Measurements from ENCODE around the gene KCTD15.
"Not testable (repeated sequence)": the region's sequence is repeated elsewhere in the genome, so short reads cannot be mapped to it uniquely, and the experiment has no call there.

KCTD15 gene

GRCh38 chr19:33814181-33815165, 17.8 kb downstream of the KCTD15 start:
- DNase-seq (ENCODE audit: low spot score) = no peak

DNA sequence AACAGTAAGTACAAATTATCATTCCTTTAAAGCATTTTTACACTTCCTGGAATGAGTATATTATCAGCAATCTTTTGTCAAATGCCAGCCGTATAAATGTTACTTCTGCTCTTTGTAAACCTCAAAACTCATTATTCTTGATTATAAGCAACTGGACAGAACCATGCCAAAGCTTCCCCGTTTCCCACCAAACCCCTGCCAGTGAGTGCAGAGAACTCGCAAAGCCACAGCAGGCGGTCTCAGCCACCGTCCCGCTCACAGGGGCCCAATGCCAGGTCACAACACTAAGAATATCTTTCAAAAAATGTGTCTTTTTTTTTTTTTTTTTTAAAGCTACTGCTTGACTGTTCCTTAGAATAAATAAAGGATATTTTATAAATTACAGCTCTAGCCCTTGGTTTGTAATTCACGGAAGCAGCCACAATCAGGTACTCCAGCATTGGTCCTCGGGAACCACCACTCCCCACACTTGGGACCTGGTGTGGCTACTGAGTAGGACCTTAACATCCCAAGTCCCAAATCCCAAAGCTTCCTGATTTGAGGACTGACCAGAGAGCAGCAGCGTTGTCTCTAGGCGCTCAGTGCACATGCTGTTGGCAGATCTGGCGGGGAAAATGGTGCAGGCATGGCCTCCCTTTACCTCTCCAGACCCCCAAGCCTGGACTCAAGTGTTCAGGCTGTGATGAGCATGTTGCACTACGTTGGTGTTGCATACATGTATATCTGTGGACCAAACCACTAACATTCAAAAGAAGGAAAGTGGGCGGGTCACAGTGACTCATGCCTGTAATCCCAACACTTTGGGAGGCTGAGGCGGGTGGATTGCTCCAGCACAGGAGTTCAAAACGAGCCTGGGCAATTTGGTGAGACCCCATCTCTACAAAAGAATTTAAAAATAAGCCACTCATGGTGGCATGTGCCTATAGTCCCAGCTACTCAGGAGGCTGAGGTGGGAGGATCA, 19.0 kb downstream of the KCTD15 start:
- DNase-seq (ENCODE audit: low spot score) = no peak

- no peak for DNase-seq (ENCODE audit: low spot score)
These were observed 21.7 kb downstream of the KCTD15 start for GRCh38 chr19:33818411-33818810.

- DNase-seq (ENCODE audit: low spot score) = not testable (repeated sequence)
These were observed 22.4 kb downstream of the KCTD15 start for GRCh38 chr19:33819078-33819477.

- peak; percentile 1 for DNase-seq (ENCODE audit: low spot score)
These were observed 22.8 kb downstream of the KCTD15 start for GRCh38 chr19:33819506-33819879.

DNA sequence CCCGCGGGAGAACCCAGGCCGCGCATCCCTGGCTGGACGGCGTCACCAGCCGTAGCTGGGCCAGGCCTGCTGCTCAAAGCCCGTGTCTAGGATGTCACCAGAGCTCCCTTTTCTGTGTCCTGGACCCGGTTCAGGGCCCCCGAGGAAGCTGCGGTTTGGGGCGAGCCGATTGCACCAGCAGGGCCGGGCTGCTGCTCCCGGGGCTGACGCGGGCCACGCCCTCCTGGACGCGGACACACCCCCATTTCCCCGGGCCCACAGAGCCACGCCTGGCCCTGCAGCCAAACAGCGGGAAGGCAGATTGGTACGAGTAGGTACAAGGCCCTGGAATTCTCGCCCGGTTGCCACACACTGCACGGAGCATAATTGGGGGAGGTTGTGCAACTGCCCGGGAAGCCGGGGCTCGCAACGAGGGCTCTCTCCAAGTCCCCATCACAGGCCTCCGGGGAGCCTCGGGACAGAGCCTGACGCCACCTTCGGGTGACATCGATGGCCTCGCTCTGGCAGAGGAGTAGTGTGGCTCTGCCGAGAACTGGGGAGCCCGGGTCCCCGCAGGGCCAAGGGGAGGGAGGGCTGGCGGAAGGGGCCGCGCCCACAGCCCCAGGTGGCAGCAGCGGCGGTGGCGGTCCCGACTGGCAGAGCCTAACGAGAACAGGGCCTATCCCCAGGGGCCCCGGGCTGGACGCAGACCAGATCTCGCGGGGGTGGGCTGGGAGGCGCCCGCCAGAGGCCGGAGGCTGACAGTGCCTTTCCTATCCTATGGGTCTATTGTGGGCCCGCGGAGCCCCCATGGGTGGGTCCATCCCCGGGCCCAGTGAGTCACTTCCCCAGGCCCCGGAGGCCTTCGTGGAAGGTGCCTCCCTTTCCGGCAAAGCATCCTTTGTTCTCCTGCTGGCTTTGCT, 23.5 kb downstream of the KCTD15 start:
- peak; percentile 92 for DNase-seq (ENCODE audit: low spot score)

GRCh38 chr19:33821871-33822270, 25.2 kb downstream of the KCTD15 start:
- peak; percentile 4 for DNase-seq (ENCODE audit: low spot score)

- DNase-seq (ENCODE audit: low spot score) = no peak
These were observed 26.7 kb downstream of the KCTD15 start for GRCh38 chr19:33823341-33823740.

GRCh38 chr19:33825556-33825955, 28.9 kb downstream of the KCTD15 start:
- DNase-seq (ENCODE audit: low spot score) = no peak

- DNase-seq (ENCODE audit: low spot score) = no peak
These were observed 29.9 kb downstream of the KCTD15 start for GRCh38 chr19:33826521-33826920.

DNA sequence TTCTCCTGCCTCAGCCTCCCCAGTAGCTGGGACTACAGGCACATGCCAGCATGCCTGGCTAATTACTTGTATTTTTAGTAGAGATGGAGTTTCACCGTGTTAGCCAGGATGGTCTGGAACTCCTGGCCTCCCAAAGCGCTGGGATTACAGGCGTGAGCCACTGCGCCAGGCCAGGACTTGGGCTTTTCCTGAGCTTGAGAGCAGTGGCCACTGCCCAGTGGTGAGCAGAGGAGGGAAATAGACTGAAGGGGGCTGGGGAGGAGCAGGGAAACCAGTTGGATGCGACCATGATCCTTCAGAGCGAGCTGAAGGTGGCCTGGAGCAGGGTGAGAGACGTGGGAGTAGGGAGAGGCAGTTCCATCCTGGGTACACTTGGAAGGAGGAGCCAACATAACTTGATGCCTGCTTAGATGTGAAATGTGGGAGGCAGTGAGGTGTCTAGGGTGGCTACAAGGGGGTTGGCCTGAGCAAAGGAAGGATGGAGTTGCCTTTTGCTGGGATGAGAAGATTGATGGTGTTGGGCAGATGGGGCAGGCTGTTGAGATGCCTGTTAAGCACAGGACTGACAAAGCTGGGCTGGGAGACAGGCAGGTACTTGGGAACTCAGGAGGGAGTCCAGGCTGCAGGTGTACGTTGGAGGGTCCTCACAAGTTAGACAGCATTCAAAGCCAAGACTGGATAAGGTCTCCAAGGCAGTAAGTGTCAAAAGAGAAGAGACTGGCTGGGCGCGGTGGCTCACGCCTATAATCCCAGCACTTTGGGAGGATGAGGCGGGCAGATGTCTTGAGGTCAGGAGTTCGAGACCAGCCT, 31.8 kb downstream of the KCTD15 start:
- no peak for DNase-seq (ENCODE audit: low spot score)

DNA sequence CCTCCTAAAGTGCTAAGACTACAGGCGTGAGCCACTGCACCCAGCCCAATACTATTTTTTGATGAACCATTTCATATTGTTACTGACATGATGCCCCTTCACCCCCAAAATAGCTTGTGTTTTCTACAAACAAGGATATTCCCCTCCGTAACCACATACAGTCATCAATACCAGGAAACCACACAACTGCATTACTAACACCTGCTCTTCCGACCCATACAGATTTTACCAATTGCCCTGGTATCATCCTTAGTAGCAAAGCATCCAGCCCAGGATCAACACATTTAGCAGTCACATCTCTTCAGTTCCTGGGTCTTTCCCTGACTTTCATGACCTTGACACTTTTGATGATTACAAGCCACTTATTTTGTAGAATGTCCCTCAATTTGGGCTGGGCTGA, 33.6 kb downstream of the KCTD15 start:
- DNase-seq (ENCODE audit: low spot score) = no peak

DNA sequence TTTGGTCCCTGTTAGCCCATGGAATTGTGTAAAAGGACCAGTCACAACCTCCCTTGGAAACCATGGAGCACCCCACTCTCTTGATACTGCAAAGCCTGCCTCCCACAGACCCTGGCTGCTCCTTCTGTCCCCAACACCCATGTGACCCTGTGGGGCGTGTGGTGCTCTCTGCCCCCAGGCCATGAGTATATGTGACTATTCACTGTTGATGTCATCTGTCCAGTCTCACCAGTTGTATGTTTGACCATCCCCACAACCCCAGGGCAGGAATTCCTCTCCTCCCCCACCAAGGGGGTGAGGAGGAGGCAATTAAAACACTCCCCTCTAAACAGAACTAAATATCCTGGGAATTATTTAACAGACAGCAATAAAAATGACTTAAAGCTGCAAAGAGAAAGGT, 35.2 kb downstream of the KCTD15 start:
- no peak for DNase-seq (ENCODE audit: low spot score)

- no peak for DNase-seq (ENCODE audit: low spot score)
These were observed 36.0 kb downstream of the KCTD15 start for GRCh38 chr19:33832633-33833032.

- DNase-seq (ENCODE audit: low spot score) = no peak
These were observed 43.7 kb downstream of the KCTD15 start for GRCh38 chr19:33840382-33840781.

DNA sequence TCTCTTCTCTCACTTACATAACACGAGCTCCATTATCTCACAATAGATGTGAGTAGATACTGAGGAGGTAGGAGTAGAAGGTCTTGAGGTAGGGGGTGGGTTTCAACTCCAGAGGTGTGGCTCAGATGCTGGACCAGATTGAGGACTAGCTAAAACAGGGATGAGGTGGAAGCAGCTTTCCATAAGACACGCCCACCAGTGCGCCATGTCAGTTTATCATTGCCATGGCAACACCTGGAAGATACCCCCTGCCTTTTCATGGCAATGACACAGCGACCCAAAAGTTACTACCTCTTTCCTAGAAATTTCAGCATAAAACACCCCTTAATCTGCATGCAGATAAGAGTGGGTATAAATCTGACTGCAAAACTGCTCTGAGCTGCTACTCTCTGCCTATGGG, 44.1 kb downstream of the KCTD15 start:
- DNase-seq (ENCODE audit: low spot score) = no peak

DNA sequence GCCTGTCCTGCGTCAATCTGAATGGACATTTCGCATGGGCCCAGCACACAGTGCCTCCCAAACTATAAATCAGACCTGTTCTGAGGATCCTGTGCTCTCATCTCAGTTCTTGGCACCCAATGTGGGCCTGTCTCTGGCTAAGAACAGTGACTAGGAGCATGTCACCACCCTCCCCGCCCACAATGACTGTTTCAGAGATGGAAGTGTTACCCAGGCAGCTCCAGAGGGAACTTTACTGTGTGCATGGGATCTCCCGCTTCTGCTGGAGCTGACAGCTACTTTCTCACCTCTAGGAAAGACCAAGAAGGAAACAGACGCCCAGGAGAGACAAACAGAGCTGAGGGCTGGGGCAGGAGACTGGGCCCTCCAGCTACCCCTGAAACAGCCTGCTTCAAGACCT, 45.0 kb downstream of the KCTD15 start:
- no peak for DNase-seq (ENCODE audit: low spot score)

DNA sequence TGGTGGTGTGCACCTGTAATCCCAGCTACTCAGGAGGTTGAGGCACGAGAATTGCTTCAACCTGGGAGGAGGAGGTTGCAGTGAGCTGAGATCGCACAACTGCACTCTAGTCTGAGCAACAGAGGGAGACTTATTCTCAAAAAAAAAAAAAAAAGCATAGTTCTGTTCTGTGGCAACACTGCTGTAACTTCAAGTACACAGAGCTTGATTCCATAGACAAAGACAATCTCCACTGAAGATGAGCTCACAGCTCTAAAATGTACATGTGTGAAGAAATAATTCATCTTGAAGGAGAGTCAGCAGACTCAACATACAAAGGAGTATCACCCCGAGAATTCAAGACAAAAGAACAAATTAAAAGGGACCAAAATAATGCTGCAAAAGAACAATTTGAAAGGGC, 47.8 kb downstream of the KCTD15 start:
- DNase-seq (ENCODE audit: low spot score) = no peak

GRCh38 chr19:33845498-33845897, 48.8 kb downstream of the KCTD15 start:
- DNase-seq (ENCODE audit: low spot score) = no peak

GRCh38 chr19:33849551-33850147, 53.0 kb downstream of the KCTD15 start:
- no peak for DNase-seq (ENCODE audit: low spot score)
